Activated gamma-delta T cell (primary cell): ENCODE data around the gene STK32C.

Experiments
- DNase-seq: peaks from one replicate; lab custom pipeline; 2025; lab: John Stamatoyannopoulos, UW

STK32C gene

GRCh38 chr10:132282667-132283603 lies 24.8 kb downstream of the STK32C start:
- DNase-seq, result no peak

- DNase-seq, result no peak
These were observed 25.7 kb downstream of the STK32C start for GRCh38 chr10:132281915-132282666.

GRCh38 chr10:132280646-132281074 lies 27.1 kb downstream of the STK32C start:
- DNase-seq, result no peak

- DNase-seq, result no peak
These were observed 27.7 kb downstream of the STK32C start for GRCh38 chr10:132279873-132280645.

- no peak for DNase-seq
These were observed 30.4 kb downstream of the STK32C start for GRCh38 chr10:132277311-132277741.

- DNase-seq, result no peak
These were observed 31.0 kb downstream of the STK32C start for GRCh38 chr10:132276706-132277105.

- no peak for DNase-seq
These were observed 31.5 kb downstream of the STK32C start for GRCh38 chr10:132276179-132276675.

GRCh38 chr10:132275426-132276178 lies 32.1 kb downstream of the STK32C start:
- no peak for DNase-seq

- DNase-seq, result no peak
These were observed 32.8 kb downstream of the STK32C start for GRCh38 chr10:132274986-132275385.

GRCh38 chr10:132274581-132274980 lies 33.2 kb downstream of the STK32C start:
- DNase-seq, result no peak

GRCh38 chr10:132273966-132274365 lies 33.8 kb downstream of the STK32C start:
- no peak for DNase-seq

- DNase-seq, result no peak
These were observed 34.3 kb downstream of the STK32C start for GRCh38 chr10:132273304-132273944.

GRCh38 chr10:132272231-132272971 lies 35.3 kb downstream of the STK32C start:
- DNase-seq, result no peak

- DNase-seq, result no peak
These were observed 36.1 kb downstream of the STK32C start for GRCh38 chr10:132271458-132272230.

GRCh38 chr10:132270721-132271457 lies 36.9 kb downstream of the STK32C start:
- DNase-seq, result no peak

- no peak for DNase-seq
These were observed 37.5 kb downstream of the STK32C start for GRCh38 chr10:132270256-132270655.

GRCh38 chr10:132269266-132270230 lies 38.2 kb downstream of the STK32C start:
- no peak for DNase-seq
